HPDE6-E6E7 (cell line): Measurements from ENCODE around the gene SEPTIN5.
"Not testable (repeated sequence)": the region's sequence is repeated elsewhere in the genome, so short reads cannot be mapped to it uniquely, and the experiment has no call there.

ENCODE experiments used
- DNase-seq: peaks from one replicate; pipeline ENCODE4 v3.0.0; 2011; ENCODE audit warnings: missing footprints; ENCODE audit errors: extremely low spot score

Gene SEPTIN5

GRCh38 chr22:19720150-19720827 lies 6.0 kb downstream of the SEPTIN5 start:
- DNase-seq: no peak

GRCh38 chr22:19720999-19721329 lies 6.7 kb downstream of the SEPTIN5 start:
- no peak for DNase-seq

- DNase-seq: no peak
These were observed 7.3 kb downstream of the SEPTIN5 start for GRCh38 chr22:19721330-19722177.

- no peak for DNase-seq
These were observed 8.1 kb downstream of the SEPTIN5 start for GRCh38 chr22:19722178-19722981.

- no peak for DNase-seq
These were observed 8.6 kb downstream of the SEPTIN5 start for GRCh38 chr22:19722982-19723231.

DNA sequence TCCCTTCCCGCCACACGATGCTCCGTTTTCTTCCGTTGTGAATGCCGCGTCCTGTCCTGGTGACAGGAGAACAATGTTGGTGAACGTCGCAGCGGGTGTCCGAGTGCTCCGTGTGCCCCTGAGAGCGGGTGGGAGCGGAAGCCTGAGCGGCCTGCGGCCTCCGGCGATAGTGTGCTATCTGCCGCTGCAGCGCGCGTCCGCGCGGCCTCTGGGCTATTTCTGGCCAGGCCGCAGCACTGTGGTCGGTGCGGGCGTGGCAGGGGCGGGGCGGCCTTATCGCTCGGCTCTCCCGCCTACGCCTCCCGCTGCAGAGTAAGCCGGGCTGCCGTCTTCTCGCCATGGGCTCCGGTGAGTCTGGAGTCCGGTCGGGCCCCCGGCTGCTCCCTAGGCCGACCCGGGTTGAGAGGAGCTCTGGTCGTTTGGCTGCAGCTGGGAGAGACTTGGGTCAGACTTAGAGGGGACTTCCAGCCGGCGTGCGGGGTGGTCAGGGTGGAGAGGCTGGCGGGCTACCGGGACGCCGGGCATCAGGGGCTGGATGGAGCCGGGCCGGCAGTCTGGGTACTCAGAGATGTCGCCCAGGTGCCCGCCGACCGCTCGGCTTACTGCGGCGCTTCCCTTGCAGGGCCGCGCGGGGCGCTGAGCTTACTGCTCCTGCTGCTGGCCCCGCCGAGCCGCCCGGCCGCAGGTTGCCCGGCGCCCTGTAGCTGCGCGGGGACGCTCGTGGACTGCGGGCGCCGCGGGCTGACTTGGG lies 9.1 kb downstream of the SEPTIN5 start, which contains the start of gene GP1BB:
Gene GP1BB (plus strand): TSS at position 308 of the 751 bp plus-strand sequence. CDS start 31 bp downstream, at position 339.
- DNase-seq: peak; percentile 26

DNA sequence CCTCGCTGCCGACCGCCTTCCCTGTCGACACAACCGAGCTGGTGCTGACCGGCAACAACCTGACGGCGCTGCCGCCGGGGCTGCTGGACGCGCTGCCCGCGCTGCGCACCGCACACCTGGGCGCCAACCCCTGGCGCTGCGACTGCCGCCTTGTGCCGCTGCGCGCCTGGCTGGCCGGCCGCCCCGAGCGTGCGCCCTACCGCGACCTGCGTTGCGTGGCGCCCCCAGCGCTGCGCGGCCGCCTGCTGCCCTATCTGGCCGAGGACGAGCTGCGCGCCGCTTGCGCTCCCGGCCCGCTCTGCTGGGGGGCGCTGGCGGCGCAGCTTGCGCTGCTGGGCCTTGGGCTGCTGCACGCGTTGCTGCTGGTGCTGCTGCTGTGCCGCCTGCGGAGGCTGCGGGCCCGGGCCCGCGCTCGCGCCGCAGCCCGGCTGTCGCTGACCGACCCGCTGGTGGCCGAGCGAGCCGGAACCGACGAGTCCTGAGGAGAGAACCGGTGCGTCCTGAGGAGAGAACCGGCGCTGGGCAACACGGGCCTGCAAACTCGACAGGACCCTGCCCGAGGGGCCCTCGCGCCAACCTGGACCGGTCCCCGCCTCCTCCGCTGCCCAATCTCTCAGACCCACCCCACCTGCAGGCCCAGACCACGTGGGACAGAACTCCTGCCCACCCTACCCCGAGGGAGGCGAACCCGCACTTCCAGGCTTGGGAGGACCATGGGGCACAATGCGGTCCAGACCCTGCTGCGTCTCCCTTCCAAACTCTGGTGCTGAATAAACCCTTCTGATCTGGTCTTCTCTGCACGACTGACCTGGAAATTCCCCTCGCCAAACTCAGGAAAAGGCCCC lies 9.9 kb downstream of the SEPTIN5 start:
- DNase-seq: no peak

- no peak for DNase-seq
These were observed 10.8 kb downstream of the SEPTIN5 start for GRCh38 chr22:19724927-19725661.

GRCh38 chr22:19726064-19726788 lies 11.9 kb downstream of the SEPTIN5 start:
- not testable (repeated sequence) for DNase-seq

- no peak for DNase-seq
These were observed 13.2 kb downstream of the SEPTIN5 start for GRCh38 chr22:19727310-19728150.

GRCh38 chr22:19728271-19728670 lies 14.0 kb downstream of the SEPTIN5 start:
- no peak for DNase-seq

GRCh38 chr22:19728836-19729235 lies 14.5 kb downstream of the SEPTIN5 start:
- DNase-seq: no peak

GRCh38 chr22:19729507-19729906 lies 15.2 kb downstream of the SEPTIN5 start:
- no peak for DNase-seq

GRCh38 chr22:19730198-19730597 lies 15.9 kb downstream of the SEPTIN5 start:
- no peak for DNase-seq

GRCh38 chr22:19730655-19731360 lies 16.5 kb downstream of the SEPTIN5 start:
- peak; percentile 62 for DNase-seq

- no peak for DNase-seq
These were observed 17.2 kb downstream of the SEPTIN5 start for GRCh38 chr22:19731361-19732135.
